Measurements from ENCODE around the gene OGA. TPM values are rescaled to one million over a fixed set of nuclear protein-coding genes. Genes with fewer than 3 reads are reported as not detected.
A peak's percentile ranks its signal among the peaks of the same experiment; 100 is the strongest.

OGA gene
- total and polyA plus RNA-seq, 5 donors from 2014 or later: 36.7 to 442 (median 41.4) TPM

DNA sequence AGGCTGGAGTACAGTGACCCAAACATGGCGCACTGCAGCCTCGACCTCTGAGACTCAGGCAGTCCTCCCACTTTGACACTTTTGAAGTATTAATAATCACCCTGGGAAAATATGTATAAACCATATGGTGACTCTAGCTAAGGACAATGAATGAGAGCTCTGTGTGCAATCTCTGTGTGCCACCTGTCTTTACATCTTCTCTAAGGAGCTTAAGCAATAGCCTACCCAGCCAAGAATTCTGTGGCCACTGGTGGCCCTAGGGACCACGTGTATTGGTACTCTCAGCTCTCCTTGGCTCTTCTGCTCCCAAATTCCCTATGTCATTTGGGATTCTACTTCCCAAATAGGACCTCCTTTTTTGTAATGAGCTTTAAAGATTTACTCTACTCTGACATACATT is 66.0 kb downstream of the OGA start:
- Histone ChIP-seq H3K4me3 (ENCODE audit: low read depth, low read length) (no peak overlapping the region), H3K27me3 (ENCODE audit: control insufficient read depth, insufficient read depth, low read length) (peaks cover 5% of the 10 kb centered on the region), H3K4me1 (ENCODE audit: control insufficient read depth, insufficient read depth, low read length, poor library complexity, severe bottlenecking) (no peaks in the 10 kb centered on the region), H3K27ac (ENCODE audit: insufficient read depth, low read length, poor library complexity, severe bottlenecking) (no peak overlapping the region), H3K9me3 (ENCODE audit: control insufficient read depth in 2 of 2, low read length in 2 of 2) (no peaks in the 10 kb centered on the region), H3K36me3 (ENCODE audit: control insufficient read depth, insufficient read depth, low read length) (no peaks in the 10 kb centered on the region)
- Mint-ChIP-seq H3K27me3 (peaks cover 34% of the 10 kb centered on the region), H3K36me3 (no peaks in the 10 kb centered on the region), H3K4me1 (no peaks in the 10 kb centered on the region), H3K4me3 (no peak overlapping the region), H3K27ac (no peak overlapping the region), H3K9me3 (peaks cover 0 to 2% (median 0%) of the 10 kb centered on the region in 7 donors)
- DNase-seq (no peak), ATAC-seq (ENCODE audit: low read depth in 2 of 2) (no peak)

DNA sequence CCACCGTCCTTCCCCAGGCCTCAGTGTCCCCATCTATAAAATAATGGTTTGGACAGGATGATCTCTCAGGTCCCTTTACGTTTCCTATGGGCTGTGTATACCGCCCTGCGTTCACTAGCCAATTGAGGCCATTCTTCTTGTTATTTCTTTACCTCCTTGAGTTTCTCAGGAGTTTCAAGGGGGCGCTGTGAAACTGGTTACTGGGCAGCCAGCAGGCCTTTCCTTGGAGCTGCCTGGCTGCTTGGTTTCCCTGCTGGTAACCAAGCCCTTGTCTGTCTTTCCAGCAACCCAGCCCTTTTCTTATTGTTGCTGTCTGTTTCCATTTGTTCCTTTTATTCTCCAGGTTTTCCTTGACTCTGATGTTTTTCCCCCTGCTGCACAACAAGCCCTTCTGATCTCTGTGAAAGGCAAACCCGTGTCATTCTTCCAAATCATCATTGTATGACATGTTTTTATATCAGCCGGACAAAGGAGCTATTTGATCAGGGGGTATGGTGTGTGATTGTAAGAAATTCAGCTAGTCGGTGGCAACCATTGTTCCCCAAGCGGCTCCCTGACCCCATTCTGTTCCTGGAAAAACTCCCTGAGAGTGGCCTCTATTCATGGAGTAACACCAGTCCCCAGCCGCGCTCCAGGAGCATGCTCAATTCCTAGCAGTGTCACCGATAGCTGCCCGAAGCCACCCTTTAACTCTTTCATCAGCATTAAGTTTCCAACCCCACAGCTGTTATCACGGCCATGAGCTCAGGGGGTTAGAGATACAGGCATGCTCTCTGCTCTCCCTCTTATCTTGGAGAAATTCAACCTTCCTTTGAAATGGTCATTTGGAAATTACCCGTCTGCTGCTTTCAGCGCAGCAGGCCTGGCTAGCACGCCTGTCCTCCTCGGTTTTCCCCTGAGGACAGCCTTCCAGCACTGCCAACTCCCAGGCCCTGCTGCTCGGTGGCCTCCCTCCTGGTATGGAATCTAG is 68.9 kb downstream of the OGA start:
- Mint-ChIP-seq H3K27me3 (peaks cover 26% of the 10 kb centered on the region), H3K4me1 (no peaks in the 10 kb centered on the region), H3K4me3 (no peak overlapping the region), H3K36me3 (no peaks in the 10 kb centered on the region), H3K27ac (no peak overlapping the region), H3K9me3 (peaks cover 0 to 2% (median 0%) of the 10 kb centered on the region in 7 donors)
- H3K9me3 ChIP-seq (ENCODE audit: control insufficient read depth in 2 of 2, low read length in 2 of 2): no peaks in the 10 kb centered on the region
- peaks cover 5% of the 10 kb centered on the region for H3K27me3 ChIP-seq (ENCODE audit: control insufficient read depth, insufficient read depth, low read length)
- H3K4me1 ChIP-seq (ENCODE audit: control insufficient read depth, insufficient read depth, low read length, poor library complexity, severe bottlenecking): no peaks in the 10 kb centered on the region
- H3K27ac ChIP-seq (ENCODE audit: insufficient read depth, low read length, poor library complexity, severe bottlenecking): no peak overlapping the region
- no peak overlapping the region for H3K4me3 ChIP-seq (ENCODE audit: low read depth, low read length)
- ATAC-seq (ENCODE audit: low read depth in 2 of 2) (no peak), DNase-seq (no peak)
- H3K36me3 ChIP-seq (ENCODE audit: control insufficient read depth, insufficient read depth, low read length): no peaks in the 10 kb centered on the region

DNA sequence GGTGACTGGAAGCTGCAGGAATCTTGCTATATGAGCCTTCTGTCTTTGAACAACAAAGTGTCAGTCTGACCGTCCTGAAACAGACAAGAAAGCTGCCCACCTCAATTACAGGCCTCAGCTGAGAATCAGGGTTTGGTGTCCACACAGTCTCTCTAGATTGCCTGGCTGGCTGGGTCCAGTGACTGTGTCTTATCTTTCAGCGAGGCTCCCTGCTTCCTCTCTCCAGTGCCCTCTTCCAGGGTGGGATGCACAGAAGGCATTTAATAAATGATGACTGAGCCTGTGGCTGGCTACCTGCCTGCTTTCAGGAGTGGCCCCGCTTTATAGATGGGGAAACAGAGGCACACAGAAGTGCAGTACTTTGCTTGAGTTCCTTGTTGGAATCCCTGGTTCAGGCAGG is 69.7 kb downstream of the OGA start:
- Mint-ChIP-seq H3K36me3 (no peaks in the 10 kb centered on the region), H3K4me3 (no peak overlapping the region), H3K27me3 (peaks cover 18% of the 10 kb centered on the region), H3K27ac (no peak overlapping the region), H3K9me3 (peaks cover 0 to 2% (median 0%) of the 10 kb centered on the region in 7 donors), H3K4me1 (no peaks in the 10 kb centered on the region)
- Histone ChIP-seq H3K36me3 (ENCODE audit: control insufficient read depth, insufficient read depth, low read length) (no peaks in the 10 kb centered on the region), H3K4me3 (ENCODE audit: low read depth, low read length) (no peak overlapping the region), H3K27me3 (ENCODE audit: control insufficient read depth, insufficient read depth, low read length) (peaks cover 6% of the 10 kb centered on the region), H3K9me3 (ENCODE audit: control insufficient read depth in 2 of 2, low read length in 2 of 2) (no peaks in the 10 kb centered on the region), H3K27ac (ENCODE audit: insufficient read depth, low read length, poor library complexity, severe bottlenecking) (no peak overlapping the region), H3K4me1 (ENCODE audit: control insufficient read depth, insufficient read depth, low read length, poor library complexity, severe bottlenecking) (no peaks in the 10 kb centered on the region)
- no peak for ATAC-seq (ENCODE audit: low read depth in 2 of 2)
- no peak for DNase-seq

DNA sequence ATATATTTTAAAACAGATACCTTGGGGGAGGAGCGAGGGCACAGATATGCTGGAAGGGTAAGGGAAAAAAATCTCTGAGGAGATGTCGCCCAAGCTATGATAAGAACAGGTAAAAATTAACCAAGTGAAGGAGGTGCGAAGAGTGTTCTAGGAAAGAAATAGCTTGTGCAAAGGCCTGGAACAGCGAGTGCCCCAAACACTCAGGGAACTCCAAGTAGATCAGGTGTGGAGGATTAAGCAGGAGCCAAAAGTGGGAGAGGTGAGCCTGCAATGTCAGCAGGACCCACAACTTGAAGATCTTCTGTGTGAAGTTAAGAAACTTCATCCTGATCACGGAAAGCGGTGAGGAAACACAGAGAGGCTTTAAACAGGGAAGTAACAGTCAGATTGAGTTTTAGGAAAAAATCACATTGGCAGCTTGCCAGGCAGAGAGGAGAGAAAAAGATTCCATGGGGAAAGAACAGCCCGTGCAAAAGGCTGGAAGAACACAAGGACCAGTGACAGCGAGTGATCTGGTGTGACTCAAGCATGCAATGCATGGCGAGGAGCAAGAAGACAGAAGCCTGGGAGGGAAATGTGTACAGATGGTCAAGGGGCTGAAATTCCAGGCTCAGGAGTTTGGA is 73.1 kb downstream of the OGA start:
- ATAC-seq (ENCODE audit: low read depth in 2 of 2) (no peak), DNase-seq (no peak)
- Mint-ChIP-seq H3K9me3 (no peaks in the 10 kb centered on the region), H3K36me3 (no peaks in the 10 kb centered on the region), H3K4me3 (no peak overlapping the region), H3K27ac (no peak overlapping the region), H3K27me3 (peaks cover 20% of the 10 kb centered on the region), H3K4me1 (no peaks in the 10 kb centered on the region)
- Histone ChIP-seq H3K36me3 (ENCODE audit: control insufficient read depth, insufficient read depth, low read length) (no peaks in the 10 kb centered on the region), H3K9me3 (ENCODE audit: control insufficient read depth in 2 of 2, low read length in 2 of 2) (no peaks in the 10 kb centered on the region), H3K4me3 (ENCODE audit: low read depth, low read length) (no peak overlapping the region), H3K27ac (ENCODE audit: insufficient read depth, low read length, poor library complexity, severe bottlenecking) (no peak overlapping the region), H3K27me3 (ENCODE audit: control insufficient read depth, insufficient read depth, low read length) (peaks cover 2% of the 10 kb centered on the region), H3K4me1 (ENCODE audit: control insufficient read depth, insufficient read depth, low read length, poor library complexity, severe bottlenecking) (no peaks in the 10 kb centered on the region)

DNA sequence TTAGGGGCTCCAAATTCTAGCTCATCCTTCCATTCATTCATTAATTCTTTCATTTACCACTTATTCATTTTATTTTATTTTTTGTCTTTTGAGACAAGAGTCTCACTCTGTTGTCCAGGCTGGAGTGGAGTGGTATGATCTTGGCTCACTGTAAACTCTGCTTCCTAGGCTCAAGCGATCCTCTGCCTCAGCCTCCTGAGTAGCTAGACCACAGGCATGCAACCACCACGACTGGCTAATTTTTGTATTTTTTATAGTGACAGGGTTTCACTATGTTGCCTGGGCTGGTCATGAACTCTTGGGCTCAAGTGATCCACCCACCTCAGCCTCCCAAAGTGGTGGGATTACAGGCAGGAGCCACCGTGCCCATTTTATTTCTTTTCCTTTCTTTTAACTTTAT is 74.0 kb downstream of the OGA start:
- Histone ChIP-seq H3K4me1 (ENCODE audit: control insufficient read depth, insufficient read depth, low read length, poor library complexity, severe bottlenecking) (no peaks in the 10 kb centered on the region), H3K27ac (ENCODE audit: insufficient read depth, low read length, poor library complexity, severe bottlenecking) (no peak overlapping the region), H3K36me3 (ENCODE audit: control insufficient read depth, insufficient read depth, low read length) (no peaks in the 10 kb centered on the region), H3K27me3 (ENCODE audit: control insufficient read depth, insufficient read depth, low read length) (peaks cover 2% of the 10 kb centered on the region), H3K9me3 (ENCODE audit: control insufficient read depth in 2 of 2, low read length in 2 of 2) (no peaks in the 10 kb centered on the region), H3K4me3 (ENCODE audit: low read depth, low read length) (no peak overlapping the region)
- peaks cover 0 to 1% (median 0%) of the 10 kb centered on the region in 7 donors for H3K9me3 Mint-ChIP-seq
- H3K27ac Mint-ChIP-seq: peak overlapping the region in 1 of 3 donors; percentile 20
- H3K27me3 Mint-ChIP-seq: peaks cover 22% of the 10 kb centered on the region
- no peaks in the 10 kb centered on the region for H3K36me3 Mint-ChIP-seq
- no peaks in the 10 kb centered on the region for H3K4me1 Mint-ChIP-seq
- no peak overlapping the region for H3K4me3 Mint-ChIP-seq
- DNase-seq (no peak), ATAC-seq (ENCODE audit: low read depth in 2 of 2) (no peak)

DNA sequence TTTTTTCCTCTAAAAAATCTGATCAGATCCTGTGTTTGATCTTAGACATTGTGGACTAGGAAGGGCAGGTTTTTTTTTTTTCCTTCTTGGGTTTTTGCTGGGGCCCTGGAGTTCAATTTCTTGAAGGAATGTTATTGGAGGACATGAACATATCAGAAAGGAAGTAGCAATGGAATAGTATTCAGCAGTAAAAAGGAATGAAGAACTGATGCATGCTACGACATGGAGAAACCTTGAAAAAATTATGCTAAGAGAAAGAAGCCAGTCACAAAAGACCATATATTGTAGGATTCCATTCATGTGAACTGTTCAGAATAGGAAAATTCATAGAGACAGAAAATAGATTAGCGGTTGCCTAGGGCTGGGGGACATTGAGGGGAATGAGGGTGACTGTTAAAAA is 76.3 kb downstream of the OGA start:
- Mint-ChIP-seq H3K36me3 (no peaks in the 10 kb centered on the region), H3K4me1 (no peaks in the 10 kb centered on the region), H3K27ac (no peak overlapping the region), H3K9me3 (peaks cover 0 to 1% (median 0%) of the 10 kb centered on the region in 7 donors), H3K27me3 (peaks cover 22% of the 10 kb centered on the region), H3K4me3 (no peak overlapping the region)
- no peak overlapping the region for H3K4me3 ChIP-seq (ENCODE audit: low read depth, low read length)
- H3K4me1 ChIP-seq (ENCODE audit: control insufficient read depth, insufficient read depth, low read length, poor library complexity, severe bottlenecking): no peaks in the 10 kb centered on the region
- H3K27ac ChIP-seq (ENCODE audit: insufficient read depth, low read length, poor library complexity, severe bottlenecking): no peak overlapping the region
- no peak for ATAC-seq (ENCODE audit: low read depth in 2 of 2)
- no peaks in the 10 kb centered on the region for H3K36me3 ChIP-seq (ENCODE audit: control insufficient read depth, insufficient read depth, low read length)
- DNase-seq: no peak
- H3K27me3 ChIP-seq (ENCODE audit: control insufficient read depth, insufficient read depth, low read length): peaks cover 2% of the 10 kb centered on the region
- H3K9me3 ChIP-seq (ENCODE audit: control insufficient read depth in 2 of 2, low read length in 2 of 2): no peaks in the 10 kb centered on the region

DNA sequence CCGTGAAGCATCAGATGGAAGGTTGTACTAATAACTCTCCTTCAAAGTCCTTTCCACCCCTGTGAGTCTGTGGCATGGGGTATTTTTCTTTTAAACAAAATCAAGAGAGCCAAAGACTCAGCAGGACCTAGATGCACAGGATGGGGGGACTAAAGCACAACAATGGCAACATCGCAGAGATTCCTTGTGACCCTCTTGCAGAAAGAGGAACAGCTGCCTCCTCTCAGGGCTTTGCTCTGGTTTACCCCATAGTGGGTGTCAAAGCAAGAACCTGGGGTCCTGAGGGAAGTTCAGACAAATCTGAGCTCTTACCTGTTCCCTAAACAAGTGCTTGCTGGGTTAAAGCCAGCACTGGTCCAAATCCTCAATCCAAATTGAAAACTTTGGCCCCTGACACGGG is 81.6 kb downstream of the OGA start:
- Mint-ChIP-seq H3K27me3 (peaks cover 39% of the 10 kb centered on the region), H3K4me3 (no peak overlapping the region), H3K27ac (no peak overlapping the region), H3K4me1 (no peaks in the 10 kb centered on the region), H3K36me3 (no peaks in the 10 kb centered on the region), H3K9me3 (peaks cover 0 to 1% (median 0%) of the 10 kb centered on the region in 7 donors)
- no peak for ATAC-seq (ENCODE audit: low read depth in 2 of 2)
- Histone ChIP-seq H3K27me3 (ENCODE audit: control insufficient read depth, insufficient read depth, low read length) (peaks cover 9% of the 10 kb centered on the region), H3K4me3 (ENCODE audit: low read depth, low read length) (no peak overlapping the region), H3K36me3 (ENCODE audit: control insufficient read depth, insufficient read depth, low read length) (no peaks in the 10 kb centered on the region), H3K4me1 (ENCODE audit: control insufficient read depth, insufficient read depth, low read length, poor library complexity, severe bottlenecking) (no peaks in the 10 kb centered on the region), H3K9me3 (ENCODE audit: control insufficient read depth in 2 of 2, low read length in 2 of 2) (no peaks in the 10 kb centered on the region), H3K27ac (ENCODE audit: insufficient read depth, low read length, poor library complexity, severe bottlenecking) (no peak overlapping the region)
- DNase-seq: no peak

Data from CD4-positive, CD25-positive, alpha-beta regulatory T cell (primary cell).